Smooth muscle cell (in vitro differentiated cells): ENCODE results near the gene ZFC3H1. TPM values are rescaled to one million over a fixed set of nuclear protein-coding genes. Genes with fewer than 3 reads are reported as not detected.
"Not testable (repeated sequence)": the region's sequence is repeated elsewhere in the genome, so short reads cannot be mapped to it uniquely, and the experiment has no call there.

ENCODE experiments used
- DNase-seq: peaks from one replicate; lab custom pipeline; 2025; ENCODE audit not compliant: unreplicated experiment; lab: John Stamatoyannopoulos, UW
- H2AFZ ChIP-seq: fragments of 200-600 bp; sonication (generic); 2 replicates; pipeline ENCODE4 v1.6.0; 2016; ENCODE audit warnings: antibody characterized with exemption, low read depth, mild to moderate bottlenecking
- H3F3A ChIP-seq: fragments of 200-600 bp; sonication (generic); 2 replicates; pipeline ENCODE4 v1.6.0; 2017; ENCODE audit warnings: antibody characterized with exemption, low read depth
- H3K27ac ChIP-seq: fragments of 200-600 bp; sonication (generic); 2 replicates; pipeline ENCODE4 v1.5.1; 2016; ENCODE audit warnings: low read depth, mild to moderate bottlenecking
- H3K27me3 ChIP-seq: fragments of 200-600 bp; sonication (generic); 2 replicates; pipeline ENCODE4 v1.6.1; 2016; ENCODE audit warnings: low read depth, mild to moderate bottlenecking
- H3K36me3 ChIP-seq: fragments of 200-600 bp; sonication (generic); 2 replicates; pipeline ENCODE4 v1.5.1; 2016; ENCODE audit warnings: low read depth
- H3K4me1 ChIP-seq: fragments of 200-600 bp; sonication (generic); 2 replicates; pipeline ENCODE4 v1.5.1; 2016; ENCODE audit warnings: low read depth
- H3K4me2 ChIP-seq: fragments of 200-600 bp; sonication (generic); 2 replicates; pipeline ENCODE4 v1.6.0; 2016; ENCODE audit warnings: mild to moderate bottlenecking
- H3K4me3 ChIP-seq: fragments of 200-600 bp; sonication (generic); 2 replicates; pipeline ENCODE4 v1.5.1; 2016; ENCODE audit warnings: mild to moderate bottlenecking
- H3K79me2 ChIP-seq: fragments of 200-600 bp; sonication (generic); 2 replicates; pipeline ENCODE4 v1.6.0; 2016; ENCODE audit warnings: low read depth, mild to moderate bottlenecking
- H3K9ac ChIP-seq: fragments of 200-600 bp; sonication (generic); 2 replicates; pipeline ENCODE4 v1.6.0; 2016; ENCODE audit warnings: low read depth
- H3K9me3 ChIP-seq: fragments of 200-600 bp; sonication (generic); replicated peaks from 2 replicates; pipeline ENCODE4 v1.5.1; 2016; ENCODE audit warnings: low read depth
- H4K20me1 ChIP-seq: fragments of 200-600 bp; sonication (generic); 2 replicates; pipeline ENCODE4 v1.6.0; 2016; ENCODE audit warnings: low read depth
- WGBS: methylation state at CpG from one replicate; pipeline ENCODE4 v1.1.7; 2016; ENCODE audit warnings: low lambda C conversion rate; 5-methylcytosine and 5-hydroxymethylcytosine counted together
- polyA plus RNA-seq: library from polyadenylated mRNA; unstranded; fragments of >200 nt; fragmentation: Nextera tagmentation; extraction: Ambion mirVana; gene quantifications from 2 replicates; pipeline ENCODE4 v1.2.1, GENCODE V29; 2016
- total RNA-seq: library from RNA; depleted of rRNA; stranded (reverse); fragments of >200 nt; gene quantifications from 2 replicates; pipeline ENCODE4 v1.2.3, GENCODE V29; 2014
- TF ChIP-seq, protein P1 (sequence below): fragments of 200-600 bp; sonication (generic); IDR thresholded peaks from 2 replicates; pipeline ENCODE4 v1.5.1; 2017; ENCODE audit warnings: borderline replicate concordance, mild to moderate bottlenecking, antibody characterized with exemption; ENCODE audit not compliant: insufficient read depth, poor library complexity, severe bottlenecking

Gene ZFC3H1
- total and polyA plus RNA-seq, 2 experiments from 2014 or later = 17.5 to 52.9 TPM

DNA sequence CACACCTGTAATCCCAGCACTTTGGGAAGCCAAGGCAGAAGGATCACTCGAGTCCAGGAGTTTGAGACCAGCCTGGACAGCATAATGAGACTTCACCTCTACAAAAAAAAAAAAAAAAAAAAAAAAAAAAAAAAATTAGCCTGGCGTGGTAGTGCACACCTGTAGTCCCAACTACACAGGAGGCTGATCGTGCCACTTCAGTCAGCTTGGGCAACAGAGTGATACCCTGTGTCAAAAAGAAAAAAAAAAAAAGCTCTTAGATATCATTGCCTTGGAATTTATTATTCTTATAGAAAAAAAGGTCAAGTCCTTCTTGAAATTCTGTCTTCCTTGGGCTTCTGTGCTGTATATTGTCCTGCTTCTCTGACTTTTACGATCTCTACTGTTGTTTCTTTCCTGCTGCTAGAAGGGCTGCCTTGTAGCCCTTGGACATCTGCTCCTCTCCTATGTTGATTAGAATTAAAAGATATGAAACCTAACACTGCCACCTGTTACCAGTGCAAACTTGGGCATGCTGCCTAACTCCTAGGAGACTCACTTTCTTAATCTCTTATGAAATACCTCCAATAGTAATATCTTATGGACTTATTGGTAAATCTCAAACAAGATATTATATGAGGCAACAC lies 28.0 kb upstream of the ZFC3H1 start:
- WGBS = 93% methylated on average over 4 of the region's 4 CpGs
- H3K4me1 ChIP-seq = peaks cover 14% of the 10 kb centered on the region
- DNase-seq = no peak
- H3K27ac ChIP-seq = no peak overlapping the region
- H3K9me3 ChIP-seq = no peaks in the 10 kb centered on the region
- peaks cover 13% of the 10 kb centered on the region for H3K79me2 ChIP-seq
- H3K36me3 ChIP-seq = no peaks in the 10 kb centered on the region
- TF ChIP-seq, protein P1, sequence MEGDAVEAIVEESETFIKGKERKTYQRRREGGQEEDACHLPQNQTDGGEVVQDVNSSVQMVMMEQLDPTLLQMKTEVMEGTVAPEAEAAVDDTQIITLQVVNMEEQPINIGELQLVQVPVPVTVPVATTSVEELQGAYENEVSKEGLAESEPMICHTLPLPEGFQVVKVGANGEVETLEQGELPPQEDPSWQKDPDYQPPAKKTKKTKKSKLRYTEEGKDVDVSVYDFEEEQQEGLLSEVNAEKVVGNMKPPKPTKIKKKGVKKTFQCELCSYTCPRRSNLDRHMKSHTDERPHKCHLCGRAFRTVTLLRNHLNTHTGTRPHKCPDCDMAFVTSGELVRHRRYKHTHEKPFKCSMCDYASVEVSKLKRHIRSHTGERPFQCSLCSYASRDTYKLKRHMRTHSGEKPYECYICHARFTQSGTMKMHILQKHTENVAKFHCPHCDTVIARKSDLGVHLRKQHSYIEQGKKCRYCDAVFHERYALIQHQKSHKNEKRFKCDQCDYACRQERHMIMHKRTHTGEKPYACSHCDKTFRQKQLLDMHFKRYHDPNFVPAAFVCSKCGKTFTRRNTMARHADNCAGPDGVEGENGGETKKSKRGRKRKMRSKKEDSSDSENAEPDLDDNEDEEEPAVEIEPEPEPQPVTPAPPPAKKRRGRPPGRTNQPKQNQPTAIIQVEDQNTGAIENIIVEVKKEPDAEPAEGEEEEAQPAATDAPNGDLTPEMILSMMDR = no peak
- no peak overlapping the region for H3K9ac ChIP-seq
- H3K4me3 ChIP-seq = no peak overlapping the region
- H3K4me2 ChIP-seq = no peak overlapping the region
- no peak overlapping the region for H2AFZ ChIP-seq
- no peaks in the 10 kb centered on the region for H4K20me1 ChIP-seq
- H3F3A ChIP-seq = no peaks in the 10 kb centered on the region
- H3K27me3 ChIP-seq = no peaks in the 10 kb centered on the region

DNA sequence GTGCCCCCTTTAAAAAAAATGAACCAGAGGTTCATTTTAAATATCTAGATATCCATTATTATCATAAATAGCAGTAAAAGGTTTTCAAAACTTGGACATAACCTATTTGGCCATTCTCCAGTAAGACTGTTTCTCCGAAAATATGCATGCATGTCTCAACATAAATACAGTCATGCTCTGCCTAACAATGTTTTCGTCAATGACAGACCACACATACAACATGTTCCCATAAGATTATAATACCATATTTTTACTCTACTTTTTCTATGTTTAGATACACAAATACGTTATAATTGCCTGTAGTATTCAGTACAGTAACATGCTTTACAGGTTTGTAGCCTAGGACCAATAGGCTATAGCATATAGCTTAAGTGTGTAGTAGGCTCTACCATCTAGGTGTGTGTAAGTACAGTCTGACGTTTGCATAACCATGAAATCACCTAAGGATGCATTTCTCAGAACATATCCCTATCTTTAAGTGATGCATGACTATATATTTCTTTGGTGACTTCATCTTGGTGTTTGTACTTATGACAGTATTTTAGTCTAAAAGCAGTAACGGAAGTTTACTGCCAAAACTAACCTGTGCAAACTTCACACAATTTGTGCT lies 25.4 kb upstream of the ZFC3H1 start:
- H3K27me3 ChIP-seq = no peaks in the 10 kb centered on the region
- H3K27ac ChIP-seq = no peak overlapping the region
- no peak overlapping the region for H2AFZ ChIP-seq
- H3K4me1 ChIP-seq = peaks cover 14% of the 10 kb centered on the region
- no peak overlapping the region for H3K4me3 ChIP-seq
- DNase-seq = no peak
- H3K79me2 ChIP-seq = peaks cover 13% of the 10 kb centered on the region
- H4K20me1 ChIP-seq = no peaks in the 10 kb centered on the region
- H3K9me3 ChIP-seq = no peaks in the 10 kb centered on the region
- H3K36me3 ChIP-seq = no peaks in the 10 kb centered on the region
- WGBS = 95% methylated on average over 5 of the region's 5 CpGs
- H3K9ac ChIP-seq = no peak overlapping the region
- H3K4me2 ChIP-seq = no peak overlapping the region
- TF ChIP-seq, protein P1 = no peak
- H3F3A ChIP-seq = no peaks in the 10 kb centered on the region

DNA sequence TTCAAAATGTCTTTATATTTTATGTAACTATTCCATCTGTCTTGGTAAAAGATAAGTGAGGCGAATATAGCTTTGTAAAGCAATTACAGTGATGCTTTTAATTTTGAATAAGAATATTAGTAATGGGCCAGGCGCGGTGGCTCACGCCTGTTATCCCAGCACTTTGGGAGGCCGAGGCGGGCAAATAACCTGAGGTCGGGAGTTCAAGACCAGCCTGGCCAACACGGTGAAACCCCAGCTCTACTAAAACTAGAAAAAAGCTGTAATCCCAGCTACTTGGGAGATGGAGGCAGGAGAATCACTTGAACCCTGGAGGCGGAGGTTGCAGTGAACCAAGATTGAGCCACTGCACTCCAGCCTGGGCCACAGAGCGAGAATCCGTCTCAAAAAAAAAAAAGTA lies 23.5 kb upstream of the ZFC3H1 start:
- not testable (repeated sequence) for H3F3A ChIP-seq, H3K27ac ChIP-seq, H4K20me1 ChIP-seq, H3K9me3 ChIP-seq, H3K36me3 ChIP-seq, H3K27me3 ChIP-seq, DNase-seq
- peak overlapping the region; percentile 87 for H3K4me2 ChIP-seq
- peak overlapping the region; percentile 93 for H2AFZ ChIP-seq
- 93% methylated on average over 11 of the region's 11 CpGs for WGBS
- peaks cover 13% of the 10 kb centered on the region for H3K79me2 ChIP-seq
- peak overlapping the region; percentile 71 for H3K4me3 ChIP-seq
- H3K4me1 ChIP-seq = peaks cover 14% of the 10 kb centered on the region
- H3K9ac ChIP-seq = peak overlapping the region; percentile 64

DNA sequence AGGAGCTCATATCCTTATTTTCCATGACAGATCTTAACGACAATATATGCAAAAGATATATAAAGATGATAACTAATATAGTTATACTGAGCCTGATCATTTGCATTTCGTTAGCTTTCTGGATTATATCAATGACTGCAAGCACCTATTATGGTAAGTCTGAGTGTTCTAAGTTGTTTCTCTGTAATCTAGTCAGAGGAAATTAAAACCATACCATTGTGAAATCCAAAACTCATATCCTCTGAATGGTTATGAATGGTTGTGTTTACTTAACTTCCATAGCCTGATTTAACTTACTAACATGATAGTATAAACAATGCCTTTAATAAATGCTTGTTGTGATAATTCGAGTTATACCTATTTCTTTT lies 23.0 kb upstream of the ZFC3H1 start:
- Histone ChIP-seq H3K9ac (peak overlapping the region; percentile 64), H3K36me3 (no peaks in the 10 kb centered on the region), H2AFZ (peak overlapping the region; percentile 93), H3K79me2 (peaks cover 13% of the 10 kb centered on the region), H3F3A (no peaks in the 10 kb centered on the region), H3K27ac (peak overlapping the region; percentile 65), H3K4me2 (peak overlapping the region; percentile 87), H3K4me3 (peak overlapping the region; percentile 71), H4K20me1 (no peaks in the 10 kb centered on the region), H3K4me1 (peaks cover 14% of the 10 kb centered on the region), H3K27me3 (no peaks in the 10 kb centered on the region), H3K9me3 (no peaks in the 10 kb centered on the region)
- TF ChIP-seq, protein P1 = no peak
- no peak for DNase-seq
- WGBS = 16% methylated on average over 3 of the region's 3 CpGs
